AG09319 (cell line): Measurements from ENCODE around the gene FAM222B.

Source experiments
- DNase-seq: peaks from one replicate; pipeline ENCODE4 v3.0.0-alpha.2; 2010; ENCODE audit warnings: low read depth; ENCODE audit errors: extremely low read depth
- CTCF ChIP-seq: IDR thresholded peaks from 2 replicates; pipeline ENCODE4 v1.5.1; 2011; ENCODE audit warnings: low read depth, mild to moderate bottlenecking, inconsistent platforms, low read length, moderate library complexity

The FAM222B gene

GRCh38 chr17:28842282-28843012, at the start of gene FAM222B:
TSS of gene FAM222B (minus strand) at chr17:28842790. CDS start at chr17:28766667, 76,123 bp downstream.
- DNase-seq, result peak; percentile 45
- no peak for TF ChIP-seq CTCF

GRCh38 chr17:28892024-28892423, 49.4 kb upstream of the FAM222B start:
- TF ChIP-seq CTCF, result no peak
- DNase-seq, result no peak

- DNase-seq, result no peak
- TF ChIP-seq CTCF, result no peak
Measured at GRCh38 chr17:28891201-28891600, 48.6 kb upstream of the FAM222B start.

- DNase-seq, result no peak
- no peak for TF ChIP-seq CTCF
Measured at GRCh38 chr17:28889996-28890395, 47.4 kb upstream of the FAM222B start.

GRCh38 chr17:28888832-28889231, 46.2 kb upstream of the FAM222B start:
- no peak for TF ChIP-seq CTCF
- DNase-seq, result no peak

- TF ChIP-seq CTCF, result no peak
- no peak for DNase-seq
Measured at GRCh38 chr17:28887871-28888471, 45.4 kb upstream of the FAM222B start.

GRCh38 chr17:28885951-28886350, 43.4 kb upstream of the FAM222B start:
- no peak for TF ChIP-seq CTCF
- no peak for DNase-seq
